ENCODE measurements around the gene NME5. TPM values are rescaled to one million over a fixed set of nuclear protein-coding genes. Genes with fewer than 3 reads are reported as not detected.
A peak's percentile ranks its signal among the peaks of the same experiment; 100 is the strongest.

Gene NME5
- total and polyA plus RNA-seq, 9 of the 15 experiments (the other 6 are each of a cell fraction or from before 2014, with no cell fraction given), result not detected

- WGBS (ENCODE audit: insufficient coverage, low coverage, missing lambda C conversion rate), result 24% methylated on average over 7 of the region's 7 CpGs
- no TSS peak for BruUV-seq (replicated peaks)
- H3K27ac ChIP-seq (ENCODE audit: extremely low read depth, low read depth, low read length), result no peak overlapping the region
- no peak for DNase-seq (ENCODE audit: extremely low read depth in 1 of 4, low spot score in 3 of 4)
- H4K20me1 ChIP-seq (replicated peaks; ENCODE audit: control insufficient read depth, insufficient read depth, low read length), result no peaks in the 10 kb centered on the region
- intact Hi-C loops (cut with micrococcal nuclease), result loop anchor here (2.0 to 5.0 kb wide), 2 partner anchors 480 to 504 kb away; no protein-coding TSS in a partner anchor
- TF ChIP-seq ZNF699 (CRISPR knock-in tag; IDR thresholded peaks at IDR 0.05; ENCODE audit: insufficient replicate concordance) (no peak), SIN3A (IDR thresholded peaks at IDR 0.05; ENCODE audit: borderline replicate concordance in 2 of 2, control insufficient read depth in 1 of 2, low read depth in 2 of 2, low read length in 2 of 2) (no peak), FOXK1 (CRISPR knock-in tag; IDR thresholded peaks at IDR 0.05; ENCODE audit: borderline replicate concordance) (no peak)
- H3K9me1 ChIP-seq (ENCODE audit: control insufficient read depth, insufficient read depth, low read length), result no peaks in the 10 kb centered on the region
- no peak overlapping the region for H3K4me3 ChIP-seq
- no peaks in the 10 kb centered on the region for H3K4me1 ChIP-seq (replicated peaks in 1 of 2; ENCODE audit: control insufficient read depth in 2 of 2, insufficient read depth in 2 of 2, low read length in 2 of 2)
- H3K27me3 ChIP-seq (ENCODE audit: control insufficient read depth in 2 of 2, insufficient read depth in 2 of 2, low read length in 2 of 2), result peaks cover 7% of the 10 kb centered on the region in 2 experiments; a peak in 3 of 5 replicates
- no peaks in the 10 kb centered on the region for H3K36me3 ChIP-seq (ENCODE audit: control insufficient read depth, insufficient read depth, low read length)
- in situ Hi-C loops (cut with MboI), result loop anchor here (10.0 kb wide), 1 partner anchor 478 kb away; no protein-coding TSS in a partner anchor
- ChIA-PET CTCF (ENCODE audit: low intra/inter-chr PET ratio) (interaction anchor here (0.7 to 2.9 kb wide), 7 partner anchors 55 to 811 kb away, joined by 3 to 32 read pairs (median 10); no protein-coding TSS in a partner anchor), POLR2A (interaction anchor here (1.0 to 1.6 kb wide), 3 partner anchors 10 to 503 kb away, joined by 3 to 5 read pairs (median 3); no protein-coding TSS in a partner anchor)
- FAIRE-seq, result no peak
- no peak for ATAC-seq
- H3K4me2 ChIP-seq (ENCODE audit: insufficient read depth, low read length), result no peak overlapping the region
- no peaks in the 10 kb centered on the region for H3K9me3 ChIP-seq (replicated peaks; ENCODE audit: control insufficient read depth, insufficient read depth, low read depth, low read length)
- no peaks in the 10 kb centered on the region for H3K79me2 ChIP-seq (ENCODE audit: control insufficient read depth, insufficient read depth, low read length)
- no peak overlapping the region for H3K9ac ChIP-seq (ENCODE audit: insufficient read depth in 1 of 2, low read depth in 2 of 2, low read length in 2 of 2)
- H2AFZ ChIP-seq (ENCODE audit: low read depth, low read length), result peak overlapping the region; percentile 56
Observed at GRCh38 chr5:138132543-138132942, 6.7 kb downstream of the NME5 start.

GRCh38 chr5:138129347-138129746 is 9.9 kb downstream of the NME5 start:
- Histone ChIP-seq H3K36me3 (ENCODE audit: control insufficient read depth, insufficient read depth, low read length) (no peaks in the 10 kb centered on the region), H3K4me3 (no peak overlapping the region), H3K4me2 (ENCODE audit: insufficient read depth, low read length) (no peak overlapping the region), H3K79me2 (ENCODE audit: control insufficient read depth, insufficient read depth, low read length) (no peaks in the 10 kb centered on the region), H3K9me3 (replicated peaks; ENCODE audit: control insufficient read depth, insufficient read depth, low read depth, low read length) (no peaks in the 10 kb centered on the region), H3K4me1 (replicated peaks in 1 of 2; ENCODE audit: control insufficient read depth in 2 of 2, insufficient read depth in 2 of 2, low read length in 2 of 2) (no peaks in the 10 kb centered on the region), H3K27ac (ENCODE audit: extremely low read depth, low read depth, low read length) (no peak overlapping the region), H4K20me1 (replicated peaks; ENCODE audit: control insufficient read depth, insufficient read depth, low read length) (no peaks in the 10 kb centered on the region), H3K27me3 (ENCODE audit: control insufficient read depth in 2 of 2, insufficient read depth in 2 of 2, low read length in 2 of 2) (peaks cover 7 to 8% of the 10 kb centered on the region in 2 experiments; a peak in 2 of 5 replicates), H3K9ac (ENCODE audit: insufficient read depth in 1 of 2, low read depth in 2 of 2, low read length in 2 of 2) (no peak overlapping the region), H2AFZ (ENCODE audit: low read depth, low read length) (no peak overlapping the region), H3K9me1 (ENCODE audit: control insufficient read depth, insufficient read depth, low read length) (no peaks in the 10 kb centered on the region)
- no peak for FAIRE-seq
- DNase-seq (ENCODE audit: extremely low read depth in 1 of 4, low spot score in 3 of 4), result no peak
- no TSS peak for BruUV-seq (replicated peaks)
- in situ Hi-C loops (cut with MboI) (no loop called here), intact Hi-C loops (cut with micrococcal nuclease) (no loop called here)
- 18% methylated on average over 6 of the region's 6 CpGs for WGBS (ENCODE audit: insufficient coverage, low coverage, missing lambda C conversion rate)
- no peak for ATAC-seq
- POLR2A ChIA-PET, result interaction anchor here (0.7 to 1.4 kb wide), 2 partner anchors 19 to 788 kb away, joined by 3 to 5 read pairs; no protein-coding TSS in a partner anchor
- CTCF ChIA-PET (ENCODE audit: low intra/inter-chr PET ratio), result no interaction called here
- TF ChIP-seq ZNF830 (CRISPR knock-in tag; IDR thresholded peaks at IDR 0.05), result no peak
- no peak for TF ChIP-seq MAZ (CRISPR knock-in tag; conservative IDR thresholded peaks at IDR 0.05 in 1 of 2, IDR thresholded peaks at IDR 0.05 in 1 of 2)
- TF ChIP-seq ZBTB2 (IDR thresholded peaks at IDR 0.05), result no peak
- no peak for TF ChIP-seq ZNF174 (CRISPR knock-in tag; IDR thresholded peaks at IDR 0.05)
- no peak for TF ChIP-seq EP300 (IDR thresholded peaks at IDR 0.05; ENCODE audit: low read length)
- TF ChIP-seq MAFK (IDR thresholded peaks at IDR 0.05; ENCODE audit: low read length), result no peak
- TF ChIP-seq SUPT5H (IDR thresholded peaks at IDR 0.05), result no peak
- TF ChIP-seq CREM (IDR thresholded peaks at IDR 0.05; ENCODE audit: low read depth), result no peak
- no peak for TF ChIP-seq E2F3 (CRISPR knock-in tag; IDR thresholded peaks at IDR 0.05)
